Keratinocyte (primary cell): ENCODE measurements around the gene KRTAP10-7.

Experiments used
- EZH2 ChIP-seq: IDR thresholded peaks from one replicate; pipeline ENCODE4 v1.6.1; 2012; ENCODE audit warnings: inconsistent platforms, mild to moderate bottlenecking, low read length, moderate library complexity
- TF ChIP-seq, protein P1 (sequence below), 3 experiments: IDR thresholded peaks in 1 of 3; conservative IDR thresholded peaks in 1 of 3; optimal IDR thresholded peaks in 1 of 3; 2 replicates in 2 of 3; 3 replicates in 1 of 3; pipeline versions ENCODE3 to v1.5.1; 2011; ENCODE audit warnings: low read length in 3 of 3, mild to moderate bottlenecking in 3 of 3, moderate library complexity in 2 of 3, control low read depth in 1 of 3, inconsistent platforms in 1 of 3; ENCODE audit not compliant: insufficient read depth in 2 of 3; ENCODE audit errors: extremely low read depth in 1 of 3

DNA sequence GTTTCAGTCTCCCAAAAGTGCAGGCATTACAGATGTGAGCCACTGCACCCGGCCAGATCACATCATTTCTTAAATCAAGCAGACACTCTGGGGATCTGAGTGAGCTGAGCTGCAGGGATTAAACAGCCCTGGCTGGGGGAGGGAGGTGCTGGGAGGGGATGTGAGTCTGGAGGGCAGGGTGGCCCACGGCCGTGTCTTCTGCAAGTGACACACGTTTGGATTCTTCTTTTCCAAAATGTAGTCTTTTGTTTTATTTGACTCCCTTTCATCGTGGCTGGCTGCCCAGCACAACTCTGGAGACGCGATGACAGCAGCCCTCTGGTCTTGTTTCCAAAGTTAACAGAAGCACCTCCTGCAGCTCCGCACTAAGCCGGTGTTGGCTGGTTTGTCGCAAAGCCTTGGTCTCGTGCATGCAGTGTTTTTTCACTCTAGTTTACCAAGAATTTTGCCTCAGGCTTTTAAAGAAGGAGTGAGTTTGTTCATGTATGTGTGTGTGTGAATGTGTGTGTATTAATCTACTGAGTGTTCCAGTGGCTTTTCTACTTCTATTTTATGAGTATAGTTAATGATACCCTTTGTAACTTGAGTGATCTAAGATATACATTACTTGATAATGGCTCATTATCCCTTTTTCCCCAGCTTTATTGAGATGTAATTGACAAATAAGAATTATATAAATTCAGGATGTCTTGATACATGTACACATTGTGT, 17.2 kb upstream of the KRTAP10-7 start:
- TF ChIP-seq, protein P1, sequence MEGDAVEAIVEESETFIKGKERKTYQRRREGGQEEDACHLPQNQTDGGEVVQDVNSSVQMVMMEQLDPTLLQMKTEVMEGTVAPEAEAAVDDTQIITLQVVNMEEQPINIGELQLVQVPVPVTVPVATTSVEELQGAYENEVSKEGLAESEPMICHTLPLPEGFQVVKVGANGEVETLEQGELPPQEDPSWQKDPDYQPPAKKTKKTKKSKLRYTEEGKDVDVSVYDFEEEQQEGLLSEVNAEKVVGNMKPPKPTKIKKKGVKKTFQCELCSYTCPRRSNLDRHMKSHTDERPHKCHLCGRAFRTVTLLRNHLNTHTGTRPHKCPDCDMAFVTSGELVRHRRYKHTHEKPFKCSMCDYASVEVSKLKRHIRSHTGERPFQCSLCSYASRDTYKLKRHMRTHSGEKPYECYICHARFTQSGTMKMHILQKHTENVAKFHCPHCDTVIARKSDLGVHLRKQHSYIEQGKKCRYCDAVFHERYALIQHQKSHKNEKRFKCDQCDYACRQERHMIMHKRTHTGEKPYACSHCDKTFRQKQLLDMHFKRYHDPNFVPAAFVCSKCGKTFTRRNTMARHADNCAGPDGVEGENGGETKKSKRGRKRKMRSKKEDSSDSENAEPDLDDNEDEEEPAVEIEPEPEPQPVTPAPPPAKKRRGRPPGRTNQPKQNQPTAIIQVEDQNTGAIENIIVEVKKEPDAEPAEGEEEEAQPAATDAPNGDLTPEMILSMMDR (optimal IDR thresholded peaks at IDR 0.05 in 1 of 3, IDR thresholded peaks at IDR 0.05 in 1 of 3, conservative IDR thresholded peaks at IDR 0.05 in 1 of 3; ENCODE audit: extremely low read depth in 1 of 3, insufficient read depth in 2 of 3, low read length in 3 of 3) = no peak
- TF ChIP-seq EZH2 = no peak
